Breast epithelium (tissue), 4 donors: Measurements from ENCODE around the gene PPP1R2. TPM values are rescaled to one million over a fixed set of nuclear protein-coding genes. Genes with fewer than 3 reads are reported as not detected.
"Not testable (repeated sequence)": the region's sequence is repeated elsewhere in the genome, so short reads cannot be mapped to it uniquely, and the experiment has no call there.

Experiments
- DNase-seq, 2 donors: peaks; one replicate each; pipeline ENCODE4 v3.0.0-alpha.2; 2019; ENCODE audit warnings: low spot score in 2 of 2
- H3K27ac ChIP-seq, 2 donors: fragments of 200-600 bp; sonication (generic) in 1 of 2; one replicate each; pipeline ENCODE4 v1.5.1; 2016 to 2019; ENCODE audit warnings: mild to moderate bottlenecking in 1 of 2
- H3K27me3 ChIP-seq, 2 donors: fragments of 200-600 bp; sonication (generic) in 1 of 2; one replicate each; pipeline versions ENCODE4 v1.5.1 to v1.6.0; 2017 to 2019; ENCODE audit warnings: control low read depth in 1 of 2, mild to moderate bottlenecking in 1 of 2
- H3K36me3 ChIP-seq: fragments of 200-600 bp; one replicate; pipeline ENCODE4 v1.5.1; 2019
- H3K4me1 ChIP-seq, 2 donors: fragments of 200-600 bp; sonication (generic); one replicate each; pipeline ENCODE4 v1.5.1; 2016 to 2019; ENCODE audit warnings: control low read depth in 1 of 2
- H3K4me3 ChIP-seq, 3 donors: fragments of 200-600 bp; sonication (generic); 1 replicate in 2 of 3; 2 replicates in 1 of 3; pipeline ENCODE4 v1.5.1; 2016 to 2019; ENCODE audit warnings: mild to moderate bottlenecking in 3 of 3, moderate library complexity in 2 of 3
- H3K9me3 ChIP-seq, 2 donors: fragments of 200-600 bp; sonication (generic) in 1 of 2; one replicate each; pipeline ENCODE4 v1.5.1; 2016 to 2019; ENCODE audit warnings: control low read depth in 1 of 2
- CTCF ChIP-seq, 3 donors: fragments of 450-650 bp; IDR thresholded peaks; one replicate each; pipeline ENCODE4 v1.5.1; 2016 to 2017; ENCODE audit warnings: antibody characterized with exemption in 3 of 3, mild to moderate bottlenecking in 3 of 3, moderate library complexity in 3 of 3
- POLR2A ChIP-seq: fragments of 450-650 bp; IDR thresholded peaks from one replicate; pipeline ENCODE4 v1.6.1; 2016; ENCODE audit warnings: antibody characterized with exemption, mild to moderate bottlenecking, moderate library complexity
- POLR2AphosphoS5 ChIP-seq, 3 donors: sonication (generic); formaldehyde crosslinking; IDR thresholded peaks; one replicate each; pipeline ENCODE4 v1.6.1; 2017; ENCODE audit warnings: antibody characterized with exemption in 3 of 3
- intact Hi-C: fragments of 100-400 bp; cut with DNase I; formaldehyde crosslinking; loops from one replicate; pipeline ENCODE4 v1.15.1; 2023; ENCODE audit warnings: low total_unique reads
- total RNA-seq, 3 donors: library from RNA; depleted of rRNA; stranded (reverse); fragments of >200 nt; gene quantifications; one replicate each; pipeline ENCODE4 v1.1.0, GENCODE V29; 2016

PPP1R2 gene
- 10 to 100 TPM; 44.8 to 65.7 (median 61.6) TPM for total RNA-seq

GRCh38 chr3:195542698-195543499 is at the start of gene PPP1R2:
PPP1R2 (minus strand) TSS chr3:195543325; CDS start chr3:195543025, 300 bp downstream.
- intact Hi-C loops = no loop called here
- Histone ChIP-seq H3K36me3 (peaks cover 4% of the 10 kb centered on the region), H3K27me3 (no peaks in the 10 kb centered on the region), H3K27ac (peak within 1 kb of the TSS; percentile 94), H3K4me3 (peak within 1 kb of the TSS; percentile 82 to 90 (median 87)), H3K4me1 (peaks cover 0 to 19% of the 10 kb centered on the region in 2 donors), H3K9me3 (no peaks in the 10 kb centered on the region)
- peak; percentile 88 to 92 for DNase-seq
- TF ChIP-seq CTCF (IDR thresholded peaks at IDR 0.05) (no peak), POLR2A (peak; percentile 91), POLR2AphosphoS5 (IDR thresholded peaks at IDR 0.05) (peak; percentile 88 to 99 (median 90))

- TF ChIP-seq CTCF (IDR thresholded peaks at IDR 0.05) = no peak
- no peak for TF ChIP-seq POLR2A
- TF ChIP-seq POLR2AphosphoS5 (IDR thresholded peaks at IDR 0.05) = peak in 2 of 3 donors; percentile 39 to 61
- H3K9me3 ChIP-seq = peaks cover 0 to 4% of the 10 kb centered on the region in 2 donors
- DNase-seq = no peak
- no peaks in the 10 kb centered on the region for H3K36me3 ChIP-seq
- H3K27ac ChIP-seq = peak overlapping the region; percentile 54 to 85
- H3K4me3 ChIP-seq = peak overlapping the region in 1 of 3 donors; percentile 16
- intact Hi-C loops = loop anchor here (5.0 kb wide), 1 partner anchor 85 kb away; no protein-coding TSS in a partner anchor
- no peaks in the 10 kb centered on the region for H3K27me3 ChIP-seq
- peaks cover 0 to 6% of the 10 kb centered on the region in 2 donors for H3K4me1 ChIP-seq
Observed at GRCh38 chr3:195591852-195592251, 48.7 kb upstream of the PPP1R2 start.

GRCh38 chr3:195591220-195591619 is 48.1 kb upstream of the PPP1R2 start:
- Histone ChIP-seq H3K4me1 (peaks cover 0 to 6% of the 10 kb centered on the region in 2 donors), H3K36me3 (no peaks in the 10 kb centered on the region), H3K9me3 (peaks cover 0 to 4% of the 10 kb centered on the region in 2 donors), H3K27ac (peak overlapping the region; percentile 54 to 85), H3K4me3 (no peak overlapping the region), H3K27me3 (no peaks in the 10 kb centered on the region)
- intact Hi-C loops = loop anchor here (5.0 kb wide), 1 partner anchor 84 kb away; no protein-coding TSS in a partner anchor
- TF ChIP-seq CTCF (IDR thresholded peaks at IDR 0.05) (no peak), POLR2A (no peak), POLR2AphosphoS5 (IDR thresholded peaks at IDR 0.05) (peak in 1 of 3 donors; percentile 53)
- DNase-seq = no peak

DNA sequence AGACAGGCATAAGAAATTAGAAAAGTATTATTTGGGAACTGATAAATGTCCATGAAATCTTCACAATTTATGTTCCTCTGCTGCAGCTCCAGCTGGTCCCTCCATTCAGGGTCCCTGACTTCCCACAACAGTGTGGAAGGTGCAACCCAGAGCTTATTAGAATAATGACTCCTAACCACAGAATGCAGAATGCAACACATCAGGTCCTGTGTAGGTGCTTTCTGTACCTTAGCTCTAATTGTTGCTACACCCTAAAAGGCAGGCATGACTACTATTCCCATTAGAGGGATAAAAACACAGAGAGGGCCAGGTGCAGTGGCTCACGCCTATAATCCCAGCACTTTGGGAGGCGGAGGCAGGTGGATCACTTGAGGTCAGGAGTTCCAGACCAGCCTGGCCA is 47.3 kb upstream of the PPP1R2 start:
- H3K4me3 ChIP-seq, DNase-seq, H3K27me3 ChIP-seq, H3K9me3 ChIP-seq, H3K36me3 ChIP-seq, H3K4me1 ChIP-seq: not testable (repeated sequence)
- peak overlapping the region; percentile 54 to 85 for H3K27ac ChIP-seq
- intact Hi-C loops = loop anchor here (5.0 kb wide), 1 partner anchor 83 kb away; no protein-coding TSS in a partner anchor

DNA sequence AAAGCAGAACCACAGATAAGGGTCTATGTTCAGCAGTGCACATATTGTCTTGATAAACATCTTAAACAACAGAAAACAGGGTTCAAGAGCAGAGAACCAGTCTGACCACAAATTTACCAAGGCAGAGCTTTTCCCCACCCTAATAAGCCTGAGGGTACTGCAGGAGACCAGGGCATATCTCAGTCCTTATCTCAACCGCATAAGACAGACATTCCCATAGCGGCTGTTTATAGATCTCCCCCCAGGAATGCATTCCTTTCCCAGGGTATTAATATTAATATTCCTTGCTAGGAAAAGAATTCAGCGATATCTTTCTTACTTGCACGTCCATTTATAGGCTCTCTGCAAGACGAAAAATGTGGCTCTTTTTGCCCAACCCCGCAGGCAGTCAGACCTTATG is 46.7 kb upstream of the PPP1R2 start:
- not testable (repeated sequence) for DNase-seq, H3K4me1 ChIP-seq, H3K4me3 ChIP-seq, H3K36me3 ChIP-seq, H3K9me3 ChIP-seq, H3K27ac ChIP-seq, H3K27me3 ChIP-seq
- intact Hi-C loops = loop anchor here (5.0 kb wide), 1 partner anchor 82 kb away; no protein-coding TSS in a partner anchor

- Histone ChIP-seq H3K36me3 (no peaks in the 10 kb centered on the region), H3K9me3 (peaks cover 0 to 4% of the 10 kb centered on the region in 2 donors), H3K27me3 (no peaks in the 10 kb centered on the region), H3K27ac (peak overlapping the region; percentile 38 to 83), H3K4me3 (no peak overlapping the region), H3K4me1 (peaks cover 0 to 6% of the 10 kb centered on the region in 2 donors)
- TF ChIP-seq POLR2A (no peak), CTCF (IDR thresholded peaks at IDR 0.05) (no peak)
- no peak for DNase-seq
- intact Hi-C loops = no loop called here
Observed at GRCh38 chr3:195587824-195588223, 44.7 kb upstream of the PPP1R2 start.
